ENCODE data around the gene KCNQ5. TPM values are rescaled to one million over a fixed set of nuclear protein-coding genes. Genes with fewer than 3 reads are reported as not detected.

The KCNQ5 gene
- polyA plus RNA-seq, 3 donors = not detected

DNA sequence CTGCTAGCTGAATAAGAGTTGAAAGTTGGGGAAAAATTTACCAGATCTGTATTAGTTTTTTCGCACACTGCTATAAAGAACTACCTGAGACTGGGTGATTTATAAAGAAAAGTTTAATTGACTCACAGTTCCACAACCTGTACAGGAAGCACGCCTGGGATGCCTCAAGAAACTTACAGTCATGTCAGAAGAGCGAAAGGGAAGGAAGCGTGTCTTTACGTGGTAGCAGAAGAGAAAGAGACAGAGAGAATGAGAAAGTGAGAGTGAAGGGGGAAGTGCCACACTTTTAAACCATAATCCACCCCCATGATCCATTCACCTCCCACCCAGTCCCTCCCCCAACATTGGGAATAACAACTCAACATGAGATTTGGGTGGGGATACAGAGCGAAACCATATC lies 523.8 kb downstream of the KCNQ5 start:
- H3K9me3 Mint-ChIP-seq = peaks cover 0 to 2% (median 0%) of the 10 kb centered on the region in 7 donors
- Histone ChIP-seq H3K4me1 (ENCODE audit: control insufficient read depth in 1 of 2, insufficient read depth in 2 of 2, low read length in 2 of 2) (no peaks in the 10 kb centered on the region), H3K9me3 (replicated peaks in 1 of 2; ENCODE audit: control insufficient read depth in 1 of 2, insufficient read depth in 1 of 2, low read length in 2 of 2) (no peaks in the 10 kb centered on the region), H3K36me3 (replicated peaks in 1 of 2; ENCODE audit: control insufficient read depth in 1 of 2, insufficient read depth in 2 of 2, low read length in 2 of 2) (no peaks in the 10 kb centered on the region), H3K79me2 (ENCODE audit: insufficient read depth, low read length) (no peaks in the 10 kb centered on the region), H4K20me1 (ENCODE audit: insufficient read depth, low read length) (no peaks in the 10 kb centered on the region), H3K9ac (ENCODE audit: insufficient read depth, low read length, poor library complexity, severe bottlenecking) (no peak overlapping the region), H2AFZ (ENCODE audit: insufficient read depth, low read depth, low read length, poor library complexity, severe bottlenecking) (no peak overlapping the region), H3K4me3 (replicated peaks in 1 of 3; ENCODE audit: low read depth in 2 of 3, low read length in 3 of 3) (no peak overlapping the region), H3K27ac (ENCODE audit: low read depth in 1 of 2, low read length in 2 of 2) (no peak overlapping the region), H3K4me2 (replicated peaks; ENCODE audit: extremely low read depth, low read length, poor library complexity, severe bottlenecking) (no peak overlapping the region), H3K27me3 (ENCODE audit: control insufficient read depth in 2 of 2, insufficient read depth in 2 of 2, low read length in 2 of 2) (no peaks in the 10 kb centered on the region)
- TF ChIP-seq, protein P1, sequence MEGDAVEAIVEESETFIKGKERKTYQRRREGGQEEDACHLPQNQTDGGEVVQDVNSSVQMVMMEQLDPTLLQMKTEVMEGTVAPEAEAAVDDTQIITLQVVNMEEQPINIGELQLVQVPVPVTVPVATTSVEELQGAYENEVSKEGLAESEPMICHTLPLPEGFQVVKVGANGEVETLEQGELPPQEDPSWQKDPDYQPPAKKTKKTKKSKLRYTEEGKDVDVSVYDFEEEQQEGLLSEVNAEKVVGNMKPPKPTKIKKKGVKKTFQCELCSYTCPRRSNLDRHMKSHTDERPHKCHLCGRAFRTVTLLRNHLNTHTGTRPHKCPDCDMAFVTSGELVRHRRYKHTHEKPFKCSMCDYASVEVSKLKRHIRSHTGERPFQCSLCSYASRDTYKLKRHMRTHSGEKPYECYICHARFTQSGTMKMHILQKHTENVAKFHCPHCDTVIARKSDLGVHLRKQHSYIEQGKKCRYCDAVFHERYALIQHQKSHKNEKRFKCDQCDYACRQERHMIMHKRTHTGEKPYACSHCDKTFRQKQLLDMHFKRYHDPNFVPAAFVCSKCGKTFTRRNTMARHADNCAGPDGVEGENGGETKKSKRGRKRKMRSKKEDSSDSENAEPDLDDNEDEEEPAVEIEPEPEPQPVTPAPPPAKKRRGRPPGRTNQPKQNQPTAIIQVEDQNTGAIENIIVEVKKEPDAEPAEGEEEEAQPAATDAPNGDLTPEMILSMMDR (IDR thresholded peaks at IDR 0.05) = no peak
- no peak overlapping the region for H3K4me3 Mint-ChIP-seq
- H3K27ac Mint-ChIP-seq = no peak overlapping the region
- intact Hi-C loops (cut with micrococcal nuclease) = no loop called here
- H3K27me3 Mint-ChIP-seq (ENCODE audit: low read depth in 3 of 3) = peaks cover 0 to 2% (median 0%) of the 10 kb centered on the region in 3 donors
- H3K4me1 Mint-ChIP-seq = no peaks in the 10 kb centered on the region
- H3K36me3 Mint-ChIP-seq = no peaks in the 10 kb centered on the region
- WGBS (ENCODE audit: insufficient coverage) = no CpG with 5 or more reads among the region's 6 CpGs
- DNase-seq = no peak

DNA sequence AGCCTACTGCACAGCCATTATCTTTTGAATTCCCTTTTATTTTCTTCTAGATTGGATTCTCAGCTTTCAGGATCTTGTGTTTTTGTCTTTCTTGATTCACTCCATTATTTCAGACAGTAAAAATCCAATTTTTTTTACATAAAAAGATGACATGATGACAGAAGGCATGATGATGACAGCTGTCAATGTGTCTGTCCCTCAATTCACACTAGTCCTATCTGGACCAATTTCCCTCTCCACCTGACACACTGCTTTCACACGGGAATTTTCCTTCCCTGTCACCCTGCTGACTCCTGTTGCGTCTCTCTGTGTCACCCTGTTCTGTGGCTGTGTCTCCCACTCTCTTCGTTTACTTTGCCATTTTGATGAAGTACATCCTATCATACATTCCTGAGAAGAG lies 529.9 kb downstream of the KCNQ5 start:
- no peak for DNase-seq
- TF ChIP-seq, protein P1 (IDR thresholded peaks at IDR 0.05) = no peak
- no peaks in the 10 kb centered on the region for H4K20me1 ChIP-seq (ENCODE audit: insufficient read depth, low read length)
- H3K36me3 Mint-ChIP-seq = peaks cover 0 to 6% of the 10 kb centered on the region in 2 donors
- peak overlapping the region in 2 of 7 donors; percentile 8 to 41 for H3K27ac Mint-ChIP-seq
- no peaks in the 10 kb centered on the region for H3K79me2 ChIP-seq (ENCODE audit: insufficient read depth, low read length)
- H3K4me1 Mint-ChIP-seq = no peaks in the 10 kb centered on the region
- no peak overlapping the region for H3K9ac ChIP-seq (ENCODE audit: insufficient read depth, low read length, poor library complexity, severe bottlenecking)
- no peak overlapping the region for H3K4me2 ChIP-seq (replicated peaks; ENCODE audit: extremely low read depth, low read length, poor library complexity, severe bottlenecking)
- no peaks in the 10 kb centered on the region for H3K27me3 Mint-ChIP-seq (ENCODE audit: low read depth in 3 of 3)
- H3K9me3 ChIP-seq (replicated peaks in 1 of 2; ENCODE audit: control insufficient read depth in 1 of 2, insufficient read depth in 1 of 2, low read length in 2 of 2) = peaks cover 3% of the 10 kb centered on the region in 2 donors
- 100% methylated on average over 1 of the region's 3 CpGs for WGBS (ENCODE audit: insufficient coverage)
- no peaks in the 10 kb centered on the region for H3K27me3 ChIP-seq (ENCODE audit: control insufficient read depth in 2 of 2, insufficient read depth in 2 of 2, low read length in 2 of 2)
- H2AFZ ChIP-seq (ENCODE audit: insufficient read depth, low read depth, low read length, poor library complexity, severe bottlenecking) = no peak overlapping the region
- H3K4me1 ChIP-seq (ENCODE audit: control insufficient read depth in 1 of 2, insufficient read depth in 2 of 2, low read length in 2 of 2) = no peaks in the 10 kb centered on the region
- no peak overlapping the region for H3K4me3 Mint-ChIP-seq
- H3K27ac ChIP-seq (ENCODE audit: low read depth in 1 of 2, low read length in 2 of 2) = no peak overlapping the region
- intact Hi-C loops (cut with micrococcal nuclease) = no loop called here
- H3K9me3 Mint-ChIP-seq = peaks cover 1 to 5% (median 3%) of the 10 kb centered on the region in 7 donors
- no peak overlapping the region for H3K4me3 ChIP-seq (replicated peaks in 1 of 3; ENCODE audit: low read depth in 2 of 3, low read length in 3 of 3)
- no peaks in the 10 kb centered on the region for H3K36me3 ChIP-seq (replicated peaks in 1 of 2; ENCODE audit: control insufficient read depth in 1 of 2, insufficient read depth in 2 of 2, low read length in 2 of 2)

All from CD14-positive monocyte (primary cell).